K562 (cell line): ENCODE results near the gene DKC1. TPM values are rescaled to one million over a fixed set of nuclear protein-coding genes. Genes with fewer than 3 reads are reported as not detected.

ENCODE experiments used
- BRD9 ChIP-seq: fragments of 450-650 bp; IDR thresholded peaks from 2 replicates; pipeline ENCODE4 v1.6.1; 2018; ENCODE audit warnings: low read depth; ENCODE audit not compliant: partially characterized antibody
- CBFA2T2 ChIP-seq: fragments of 450-650 bp; conservative IDR thresholded peaks from 2 replicates; pipeline ENCODE4 v1.6.1; 2017; ENCODE audit warnings: mild to moderate bottlenecking
- CBFA2T3 ChIP-seq: fragments of 450-650 bp; IDR thresholded peaks from 2 replicates; pipeline ENCODE4 v1.6.1; 2017
- E2F3 ChIP-seq: fragments of 250-450 bp; sonication (Bioruptor Pico); IDR thresholded peaks from 2 replicates; pipeline ENCODE4 v1.4.0; 2020; ENCODE audit warnings: mild to moderate bottlenecking
- ESRRA ChIP-seq: fragments of 450-650 bp; IDR thresholded peaks from 2 replicates; pipeline ENCODE4 v1.6.1; 2014; ENCODE audit warnings: low read depth, mild to moderate bottlenecking, moderate library complexity, borderline replicate concordance
- FOXJ3 ChIP-seq: sonication (generic); formaldehyde crosslinking; IDR thresholded peaks from 2 replicates; pipeline ENCODE4 v1.4.0; 2020; ENCODE audit warnings: mild to moderate bottlenecking, missing genetic modification reagents
- FOXM1 ChIP-seq, 2 experiments: fragments of 450-650 bp in 1 of 2; sonication (generic) in 1 of 2; formaldehyde crosslinking in 1 of 2; IDR thresholded peaks; 2 replicates each; pipeline versions ENCODE4 v1.6.1 to v1.9.0; 2017 to 2022; ENCODE audit warnings: low read depth in 2 of 2, mild to moderate bottlenecking in 2 of 2, missing genetic modification reagents in 1 of 2, moderate library complexity in 1 of 2
- GTF2A2 ChIP-seq: IDR thresholded peaks from 2 replicates; pipeline ENCODE4 v1.6.1; 2016; ENCODE audit warnings: mild to moderate bottlenecking, missing genetic modification characterization, missing compliant biosample characterization
- GTF2E2 ChIP-seq: fragments of 200-800 bp; sonication (Bioruptor generic); IDR thresholded peaks from 2 replicates; pipeline ENCODE4 v1.6.1; 2016; ENCODE audit warnings: missing genetic modification characterization, missing compliant biosample characterization
- GTF2F1 ChIP-seq: IDR thresholded peaks from 2 replicates; pipeline ENCODE4 v1.6.1; 2011; ENCODE audit warnings: low read depth, low read length, improper control_type of control experiment
- KDM5B ChIP-seq: fragments of 200-600 bp; sonication (generic); IDR thresholded peaks from 2 replicates; pipeline ENCODE4 v1.6.1; 2012; ENCODE audit warnings: low read depth, mild to moderate bottlenecking, moderate library complexity, low read length, control low read depth, inconsistent platforms; ENCODE audit not compliant: insufficient replicate concordance
- KLF13 ChIP-seq: fragments of 450-650 bp; IDR thresholded peaks from 2 replicates; pipeline ENCODE4 v1.6.1; 2016; ENCODE audit warnings: missing genetic modification characterization, low read depth, mild to moderate bottlenecking, missing compliant biosample characterization, moderate library complexity, borderline replicate concordance
- MYBL2 ChIP-seq, 2 experiments: fragments of 450-650 bp in 1 of 2; sonication (generic) in 1 of 2; formaldehyde crosslinking in 1 of 2; IDR thresholded peaks; 2 replicates each; pipeline versions ENCODE4 v1.6.1 to v1.8.1; 2017 to 2022; ENCODE audit warnings: borderline replicate concordance in 1 of 2, inconsistent platforms in 1 of 2, low read depth in 1 of 2, mild to moderate bottlenecking in 1 of 2, missing genetic modification reagents in 1 of 2, moderate library complexity in 1 of 2
- NFIC ChIP-seq: fragments of 450-650 bp; IDR thresholded peaks from 2 replicates; pipeline ENCODE4 v1.6.1; 2017; ENCODE audit warnings: mild to moderate bottlenecking, inconsistent platforms
- NFYB ChIP-seq: IDR thresholded peaks from 2 replicates; pipeline ENCODE4 v1.6.1; 2011; ENCODE audit warnings: mild to moderate bottlenecking, moderate library complexity; ENCODE audit not compliant: insufficient read length; ENCODE audit errors: extremely low read depth
- POLR2A ChIP-seq: fragments of 450-650 bp; conservative IDR thresholded peaks from 2 replicates; pipeline ENCODE4 v1.6.1; 2016
- POLR2B ChIP-seq: fragments of 450-650 bp; IDR thresholded peaks from 2 replicates; pipeline ENCODE4 v1.6.1; 2018; ENCODE audit warnings: low read depth; ENCODE audit not compliant: partially characterized antibody
- PRDM10 ChIP-seq: fragments of 450-650 bp; IDR thresholded peaks from 2 replicates; pipeline ENCODE4 v1.6.1; 2018; ENCODE audit not compliant: partially characterized antibody
- TAL1 ChIP-seq: fragments of 450-650 bp; IDR thresholded peaks from 2 replicates; pipeline ENCODE4 v1.6.1; 2016; ENCODE audit warnings: mild to moderate bottlenecking
- TCFL5 ChIP-seq: fragments of 250-450 bp; sonication (Bioruptor Pico); conservative IDR thresholded peaks from 2 replicates; pipeline ENCODE4 v1.6.1; 2021; ENCODE audit warnings: mild to moderate bottlenecking, moderate library complexity, matching md5 sums
- ZNF140 ChIP-seq: fragments of 250-450 bp; sonication (Bioruptor Pico); IDR thresholded peaks from 2 replicates; pipeline ENCODE4 v1.8.0; 2021; ENCODE audit warnings: moderate library complexity, mild to moderate bottlenecking, inconsistent platforms
- ZNF589 ChIP-seq: fragments of 200-800 bp; sonication (Bioruptor generic); IDR thresholded peaks from 2 replicates; pipeline ENCODE4 v1.6.1; 2016; ENCODE audit warnings: low read depth, missing genetic modification characterization, missing compliant biosample characterization
- ZNF740 ChIP-seq, 3 experiments: fragments of 200-800 bp in 1 of 3; sonication (Bioruptor generic) in 1 of 3; sonication (generic) in 1 of 3; formaldehyde crosslinking in 1 of 3; IDR thresholded peaks; 2 replicates each; pipeline versions ENCODE4 v1.6.1 to v1.8.0; 2016 to 2022; ENCODE audit warnings: mild to moderate bottlenecking in 2 of 3, missing compliant biosample characterization in 2 of 3, missing genetic modification characterization in 2 of 3, missing genetic modification reagents in 1 of 3
- polyA plus RNA-seq, 8 experiments: library from polyadenylated mRNA; depleted of rRNA in 4 of 8; stranded (reverse) in 5 of 8; unstranded in 3 of 8; fragments of >200 nt; fragmentation: Nextera tagmentation in 2 of 8; fragmentation: Illumina TruSeq in 1 of 8; extraction: Ambion mirVana in 2 of 8; extraction: Trizol in 1 of 8; gene quantifications; 2 replicates each; pipeline versions ENCODE4 v1.2.1 to v1.2.3, GENCODE V29; 2011 to 2014; ENCODE audit warnings: inconsistent platforms in 1 of 8, missing spikeins in 1 of 8
- total RNA-seq, 7 experiments: library from RNA; depleted of rRNA in 6 of 7; stranded (reverse); fragments of >200 nt in 6 of 7; fragmentation: Illumina TruSeq in 2 of 7; extraction: Trizol in 2 of 7; gene quantifications; 2 replicates each; pipeline versions ENCODE4 v1.2.1 to v1.2.3, GENCODE V29; 2011 to 2021; ENCODE audit warnings: low replicate concordance in 1 of 7

DKC1 gene
- total and polyA plus RNA-seq, 9 of the 15 experiments (the other 6 are each of a cell fraction or from before 2014, with no cell fraction given), result 205 to 313 (median 219) TPM

GRCh38 chrX:154761977-154762536, 607 bp upstream of the DKC1 start (continued):
- TF ChIP-seq TAL1 (peak; percentile 48; the same call in 1 of the 2 replicates), ZNF589 (CRISPR knock-in tag) (peak; percentile 74), CBFA2T2 (peak; percentile 35; the same call in 1 of the 2 replicates), ZNF740 (CRISPR knock-in tag; IDR thresholded peaks at IDR 0.05) (no peak), ZNF740 (tag; IDR thresholded peaks at IDR 0.05) (no peak), KLF13 (no peak), NFIC (peak; percentile 65), CBFA2T3 (peak; percentile 66), GTF2A2 (tag) (no peak), BRD9 (peak; percentile 40), ZNF140 (no peak), NFYB (peak; percentile 80), TCFL5 (CRISPR knock-in tag) (no peak), FOXM1 (IDR thresholded peaks at IDR 0.05; ENCODE audit: low read depth) (peak; percentile 98), FOXM1 (CRISPR knock-in tag; IDR thresholded peaks at IDR 0.05; ENCODE audit: low read depth) (no peak; the same call in 1 of the 2 replicates), ESRRA (no peak), KDM5B (peak; percentile 18), PRDM10 (peak; percentile 80), MYBL2 (IDR thresholded peaks at IDR 0.05; ENCODE audit: low read depth) (peak; percentile 69), MYBL2 (CRISPR knock-in tag; IDR thresholded peaks at IDR 0.05; ENCODE audit: borderline replicate concordance) (no peak), FOXJ3 (CRISPR knock-in tag) (no peak), GTF2E2 (0 out of 2 replicates have a peak, but pooled peaks have one; percentile 31), E2F3 (CRISPR knock-in tag) (no peak), POLR2B (peak; percentile 78), POLR2A (peak; percentile 91; the same call in 1 of the 2 replicates), GTF2F1 (no peak)
